GM19099 (cell line): ENCODE measurements around the gene WASHC3.

Experiments
- POLR2A ChIP-seq: IDR thresholded peaks from 3 replicates; pipeline ENCODE4 v1.6.1; 2011; ENCODE audit warnings: low read depth; ENCODE audit not compliant: insufficient read length; ENCODE audit errors: extremely low read depth

The WASHC3 gene

GRCh38 chr12:102016472-102016871 lies 45.3 kb downstream of the WASHC3 start:
- TF ChIP-seq POLR2A = no peak

- peak; percentile 32 for TF ChIP-seq POLR2A
Measured at GRCh38 chr12:102010265-102010994, 51.4 kb downstream of the WASHC3 start.

- no peak for TF ChIP-seq POLR2A
Measured at GRCh38 chr12:102009796-102010195, 52.0 kb downstream of the WASHC3 start.

GRCh38 chr12:102008615-102009126 lies 53.1 kb downstream of the WASHC3 start:
- no peak for TF ChIP-seq POLR2A

- TF ChIP-seq POLR2A = no peak
Measured at GRCh38 chr12:102005256-102005655, 56.5 kb downstream of the WASHC3 start.

GRCh38 chr12:101997102-101997501 lies 64.7 kb downstream of the WASHC3 start:
- TF ChIP-seq POLR2A = no peak

- TF ChIP-seq POLR2A = no peak
Measured at GRCh38 chr12:101995684-101996083, 66.1 kb downstream of the WASHC3 start.

- TF ChIP-seq POLR2A = no peak
Measured at GRCh38 chr12:101992091-101992490, 69.7 kb downstream of the WASHC3 start.

- no peak for TF ChIP-seq POLR2A
Measured at GRCh38 chr12:101982307-101982706, 79.5 kb downstream of the WASHC3 start.

- TF ChIP-seq POLR2A = no peak
Measured at GRCh38 chr12:101981868-101982267, 79.9 kb downstream of the WASHC3 start.

GRCh38 chr12:101968770-101969169 lies 93.0 kb downstream of the WASHC3 start:
- TF ChIP-seq POLR2A = no peak

- no peak for TF ChIP-seq POLR2A
Measured at GRCh38 chr12:101967506-101967905, 94.3 kb downstream of the WASHC3 start.

GRCh38 chr12:101966496-101966895 lies 95.3 kb downstream of the WASHC3 start:
- no peak for TF ChIP-seq POLR2A

GRCh38 chr12:101963697-101964096 lies 98.1 kb downstream of the WASHC3 start:
- no peak for TF ChIP-seq POLR2A
